Measurements from ENCODE around the gene AHRR. TPM values are rescaled to one million over a fixed set of nuclear protein-coding genes. Genes with fewer than 3 reads are reported as not detected.
"Not testable (repeated sequence)": the region's sequence is repeated elsewhere in the genome, so short reads cannot be mapped to it uniquely, and the experiment has no call there.

AHRR gene
- total RNA-seq, 1 donor from 2014 or later = 5.1 TPM

DNA sequence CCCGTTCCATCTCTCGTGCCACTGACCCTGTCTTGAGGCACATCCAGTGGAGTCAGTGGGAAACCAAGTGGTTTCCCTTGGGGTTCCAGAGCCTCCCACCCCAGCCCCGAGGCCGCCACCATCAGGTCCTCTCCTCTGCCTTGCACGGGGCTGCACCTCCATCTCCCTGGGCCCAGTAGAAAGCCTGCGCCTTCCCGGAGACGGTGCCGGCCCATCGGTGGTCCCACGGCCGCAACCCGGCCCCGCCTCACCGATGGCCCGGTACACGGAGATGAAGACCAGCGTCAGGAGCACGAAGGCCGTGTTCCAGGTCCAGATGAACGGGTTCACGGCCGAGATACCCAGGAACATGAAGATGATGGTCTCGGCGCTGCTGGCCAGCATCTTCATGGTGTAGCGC, 161.5 kb downstream of the AHRR start:
- ATAC-seq = no peak
- intact Hi-C loops (cut with DNase I) = loop anchor here (10.0 kb wide), 1 partner anchor 132 kb away; the partner anchor contains the start of gene CEP72
- DNase-seq (ENCODE audit: low spot score) = no peak

DNA sequence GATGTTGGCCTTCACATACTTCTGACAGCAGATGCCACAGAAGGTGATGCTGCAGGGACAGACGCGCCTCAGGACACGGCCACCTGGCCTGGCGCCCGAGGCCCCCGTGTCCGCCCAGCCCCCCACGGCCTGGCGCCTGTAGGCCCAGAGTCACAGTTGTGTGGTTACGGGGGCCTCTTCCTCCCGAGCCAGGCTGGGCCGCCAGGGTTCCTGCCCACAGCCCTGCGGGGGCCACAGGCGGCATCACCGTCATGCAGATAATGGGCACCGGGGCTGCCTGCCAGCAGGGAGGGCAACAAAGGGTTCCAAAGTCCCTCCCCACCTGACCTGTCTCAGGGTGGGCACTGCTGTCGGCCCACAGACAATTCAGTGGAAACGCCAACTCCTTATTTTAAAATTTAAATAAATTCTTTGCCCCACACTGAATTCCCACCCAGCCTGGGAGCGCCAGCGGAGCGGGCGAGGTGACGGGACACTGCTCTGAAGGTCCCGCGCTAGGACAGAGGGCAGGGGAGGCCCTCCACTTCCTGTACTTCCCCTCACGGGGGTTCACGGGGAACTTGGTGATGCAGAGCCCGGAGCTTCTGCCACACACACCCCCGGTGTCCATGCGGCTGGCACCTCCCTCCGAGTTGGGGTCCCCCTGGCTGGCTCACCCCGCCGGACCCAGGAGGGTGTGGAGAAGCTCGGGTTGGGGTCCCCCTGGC, 162.1 kb downstream of the AHRR start:
- no peak for DNase-seq (ENCODE audit: low spot score)
- intact Hi-C loops (cut with DNase I) = loop anchor here (10.0 kb wide), 1 partner anchor 131 kb away; the partner anchor contains the start of gene CEP72
- ATAC-seq = no peak

GRCh38 chr5:484556-484955, 163.0 kb downstream of the AHRR start:
- intact Hi-C loops (cut with DNase I) = loop anchor here (10.0 kb wide), 1 partner anchor 130 kb away; the partner anchor contains the start of gene CEP72
- no peak for DNase-seq (ENCODE audit: low spot score)
- no peak for ATAC-seq

GRCh38 chr5:485113-485945, 163.8 kb downstream of the AHRR start:
- DNase-seq (ENCODE audit: low spot score) (no peak), ATAC-seq (no peak)
- intact Hi-C loops (cut with DNase I) = loop anchor here (10.0 kb wide), 1 partner anchor 129 kb away; the partner anchor contains the start of gene CEP72

- no peak for DNase-seq (ENCODE audit: low spot score)
- no peak for ATAC-seq
- intact Hi-C loops (cut with DNase I) = loop anchor here (10.0 kb wide), 1 partner anchor 129 kb away; the partner anchor contains the start of gene CEP72
Observed at GRCh38 chr5:485946-486491, 164.5 kb downstream of the AHRR start.

- not testable (repeated sequence) for ATAC-seq; DNase-seq (ENCODE audit: low spot score)
- intact Hi-C loops (cut with DNase I) = loop anchor here (10.0 kb wide), 1 partner anchor 128 kb away; the partner anchor contains the start of gene CEP72
Observed at GRCh38 chr5:486597-486996, 165.1 kb downstream of the AHRR start.

Other genes starting within 250 kb of the AHRR start
- gene PLEKHG4B, start 229.5 kb upstream of the AHRR start, total RNA-seq = 1.1 TPM
- not detected for gene LRRC14B, start 130.2 kb upstream of the AHRR start, total RNA-seq
- 9.0 TPM for gene CCDC127, start 103.6 kb upstream of the AHRR start, total RNA-seq
- 105 TPM for gene SDHA, start 103.4 kb upstream of the AHRR start, total RNA-seq
- gene PDCD6, start 50.1 kb upstream of the AHRR start, total RNA-seq = 70.3 TPM
- 58.4 TPM for gene EXOC3, start 121.5 kb downstream of the AHRR start, total RNA-seq
- 12.3 TPM for gene SLC9A3, start 202.7 kb downstream of the AHRR start, total RNA-seq

Measured in sciatic nerve (tissue), 2 donors.